ENCODE measurements around the gene CACNA2D1.
"Not testable (repeated sequence)": the region's sequence is repeated elsewhere in the genome, so short reads cannot be mapped to it uniquely, and the experiment has no call there.

The CACNA2D1 gene

GRCh38 chr7:82389876-82390275, 53.7 kb downstream of the CACNA2D1 start:
- no peak for DNase-seq

DNA sequence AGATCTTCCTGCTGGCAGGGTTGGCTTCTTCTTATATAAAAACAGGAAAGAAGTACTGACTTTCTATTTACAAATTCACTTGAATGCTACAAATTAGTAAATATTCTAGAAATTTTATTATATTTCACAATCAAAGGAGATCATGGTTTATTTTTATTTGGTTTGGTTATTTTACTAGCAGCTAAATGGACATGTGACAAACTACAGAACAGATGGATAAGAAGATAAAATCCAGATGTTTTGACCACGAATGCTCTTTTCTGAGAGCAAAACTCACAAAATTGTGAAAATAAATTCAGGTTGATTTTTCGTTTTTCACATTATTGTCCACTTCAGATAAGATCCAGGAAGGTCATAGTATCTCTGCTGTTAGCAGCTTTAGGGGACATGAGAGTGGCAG, 55.4 kb downstream of the CACNA2D1 start:
- DNase-seq = no peak

DNA sequence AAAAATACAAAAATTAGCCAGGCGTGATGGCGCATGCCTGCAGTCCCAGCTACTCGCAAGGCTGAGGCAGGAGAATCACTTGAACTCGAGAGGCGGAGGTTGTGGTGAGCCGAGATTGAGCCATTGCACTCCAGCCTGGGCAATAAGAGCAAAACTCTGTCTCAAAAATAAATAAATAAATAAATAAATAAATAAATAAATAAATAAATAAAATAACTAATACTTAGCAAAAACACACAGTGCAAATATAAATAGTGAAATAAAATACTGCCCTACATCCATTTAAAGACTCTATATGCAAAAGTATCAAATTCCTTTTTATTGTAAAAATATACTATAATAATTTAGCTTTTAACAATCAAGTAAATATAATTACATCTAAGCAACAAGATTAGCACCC, 57.0 kb downstream of the CACNA2D1 start:
- not testable (repeated sequence) for DNase-seq

DNA sequence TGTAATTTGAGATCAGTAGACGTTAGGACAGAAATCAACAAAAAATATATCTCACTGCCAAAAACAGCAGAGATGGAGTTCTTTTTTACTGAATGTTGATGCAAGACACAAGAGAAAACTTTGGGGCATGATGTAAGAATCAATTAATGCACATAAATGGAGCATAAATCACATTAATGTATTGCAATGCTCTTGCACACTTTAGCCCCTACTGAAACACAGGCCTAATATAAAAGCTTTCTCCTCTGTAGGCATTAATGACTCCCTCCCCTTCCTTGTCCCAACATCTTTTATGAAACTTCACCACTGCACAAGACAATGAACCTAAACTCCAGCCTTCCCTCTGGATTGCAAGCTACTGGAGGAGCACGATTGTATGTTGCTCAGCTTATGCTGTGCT, 58.8 kb downstream of the CACNA2D1 start:
- no peak for DNase-seq

DNA sequence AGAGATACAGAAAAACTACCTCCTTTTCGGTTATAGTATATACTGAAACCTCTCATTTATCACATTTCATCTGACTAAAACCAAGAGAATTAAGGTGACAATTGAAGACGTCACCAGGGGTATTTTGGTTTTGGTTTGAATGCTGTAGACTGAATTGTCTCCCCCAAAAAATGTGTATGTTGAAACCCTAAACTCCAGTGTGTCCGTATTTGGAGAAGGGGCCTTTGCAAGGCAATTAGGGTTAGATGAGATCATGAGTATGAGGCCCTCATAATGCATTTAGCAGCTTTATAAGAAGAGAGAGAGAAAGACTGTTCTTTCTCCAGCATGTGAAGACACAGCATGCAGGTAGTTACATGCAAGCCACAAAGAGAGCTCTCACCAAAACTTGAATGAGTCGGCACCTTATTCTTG, 59.5 kb downstream of the CACNA2D1 start:
- DNase-seq = no peak

DNA sequence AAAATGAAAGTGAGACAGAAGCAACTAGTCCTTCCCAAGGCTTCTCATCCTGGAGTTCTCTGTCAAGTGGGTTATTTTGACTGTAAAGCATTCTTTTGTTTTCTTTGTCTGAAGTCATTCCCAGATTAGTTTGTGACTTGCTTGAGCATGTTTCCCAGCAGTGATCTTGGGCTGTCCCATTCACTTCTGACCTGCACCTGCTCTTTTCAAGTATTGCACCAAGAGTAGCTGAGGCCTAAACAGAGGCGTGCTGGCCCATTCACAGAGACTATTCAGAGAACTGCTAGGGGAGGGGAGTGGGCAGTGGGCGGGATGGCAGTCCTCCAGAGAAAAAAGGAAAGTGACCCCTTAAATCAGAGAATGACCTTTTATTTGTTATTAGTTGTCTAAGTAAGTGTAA, 61.3 kb downstream of the CACNA2D1 start:
- no peak for DNase-seq

DNA sequence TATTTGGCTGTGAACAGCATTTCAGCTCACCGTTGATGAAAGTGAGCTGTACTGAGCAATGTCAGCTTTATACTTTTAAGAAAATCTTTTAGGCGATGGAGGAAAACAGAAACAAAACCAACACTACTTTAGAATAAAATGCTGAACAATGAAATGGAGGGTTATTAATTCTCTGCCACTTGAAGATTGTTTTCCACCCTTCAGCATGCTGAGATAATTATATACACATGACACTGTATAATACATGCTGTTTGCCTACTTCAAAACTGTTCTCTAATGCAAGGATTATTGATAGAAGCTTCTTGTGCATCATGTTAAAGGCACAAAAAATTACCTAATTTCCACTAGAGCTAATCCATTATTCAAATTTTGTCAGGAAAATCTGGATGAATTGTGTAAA, 66.8 kb downstream of the CACNA2D1 start:
- DNase-seq = no peak

- no peak for DNase-seq
These were observed 67.9 kb downstream of the CACNA2D1 start for GRCh38 chr7:82375713-82376112.

GRCh38 chr7:82375129-82375528, 68.4 kb downstream of the CACNA2D1 start:
- DNase-seq = no peak

GRCh38 chr7:82373926-82374635, 69.5 kb downstream of the CACNA2D1 start:
- DNase-seq = no peak

DNA sequence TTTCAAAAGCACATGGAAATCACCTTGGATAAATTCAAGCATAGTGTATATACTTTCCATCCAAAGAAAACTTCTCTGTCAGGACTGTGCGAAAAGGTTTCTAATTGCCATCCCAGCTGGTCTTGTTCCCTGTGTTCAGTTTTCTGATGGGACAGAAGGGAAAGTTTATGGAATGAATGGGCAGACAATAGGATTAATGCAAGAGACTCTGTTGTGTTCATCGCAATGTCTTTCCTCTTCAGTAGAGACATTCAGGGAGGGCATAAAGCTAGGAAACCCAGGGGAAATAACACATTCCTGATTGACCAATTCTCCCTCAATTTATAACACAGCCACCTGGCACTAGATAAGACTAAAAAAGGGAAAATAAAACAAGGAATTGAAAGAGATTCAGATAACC, 78.9 kb downstream of the CACNA2D1 start:
- no peak for DNase-seq

DNA sequence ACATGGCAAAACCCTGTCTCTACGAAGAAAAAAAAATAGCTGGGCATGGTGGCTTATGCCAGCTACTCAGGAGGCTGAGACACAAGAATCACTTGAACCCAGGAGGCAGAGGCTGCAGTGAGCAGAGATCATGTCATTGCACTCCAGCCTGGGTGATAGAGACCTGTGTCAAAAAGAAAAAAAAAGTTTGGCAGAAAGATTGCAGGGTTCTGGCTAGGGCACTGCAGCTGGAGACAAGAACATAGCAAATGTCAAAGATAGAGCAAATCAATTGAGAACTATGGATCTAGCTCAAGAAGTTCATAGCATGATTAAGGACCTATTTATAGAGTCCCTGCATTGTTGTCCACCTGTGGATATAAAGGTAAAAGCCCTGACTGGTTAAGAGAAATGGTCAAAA, 79.5 kb downstream of the CACNA2D1 start:
- no peak for DNase-seq

GRCh38 chr7:82362129-82362706, 81.4 kb downstream of the CACNA2D1 start:
- no peak for DNase-seq

DNA sequence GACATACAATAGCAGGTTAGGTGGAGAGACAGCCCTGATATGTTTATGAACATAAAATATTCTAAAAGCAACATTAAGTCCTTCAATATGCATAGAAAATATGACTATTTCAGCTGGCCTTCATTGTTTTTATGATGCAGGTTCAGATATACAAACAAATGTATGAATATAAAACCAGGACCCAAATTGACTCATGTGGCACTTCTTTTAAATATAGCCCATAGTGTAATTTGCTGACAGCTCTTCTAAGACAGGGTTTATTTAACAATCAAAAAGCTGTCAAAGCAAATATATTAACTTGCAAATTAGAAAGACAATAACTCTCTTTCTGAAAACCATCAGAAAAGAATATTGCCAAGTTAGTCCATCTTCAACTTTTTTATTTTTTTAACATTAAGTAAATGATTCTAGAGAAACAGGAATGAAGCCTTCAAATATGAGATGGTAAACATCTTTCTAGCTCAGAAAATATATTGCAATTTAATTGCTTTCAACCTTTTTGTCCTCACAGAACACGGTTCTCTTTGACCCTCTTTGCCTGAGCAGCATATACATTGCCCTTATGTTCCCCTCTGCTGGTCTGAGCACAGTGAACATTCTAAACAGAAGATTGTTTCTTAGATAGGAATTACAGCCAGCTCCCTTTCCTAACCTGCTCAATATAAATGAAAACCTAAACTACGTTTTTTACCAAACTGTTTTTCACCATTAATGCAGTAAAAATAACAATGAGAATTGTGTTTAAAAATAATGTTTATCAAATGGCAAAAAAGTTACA, 82.8 kb downstream of the CACNA2D1 start:
- no peak for DNase-seq

GRCh38 chr7:82359426-82359825, 84.2 kb downstream of the CACNA2D1 start:
- no peak for DNase-seq

- no peak for DNase-seq
These were observed 84.7 kb downstream of the CACNA2D1 start for GRCh38 chr7:82358923-82359322.

DNA sequence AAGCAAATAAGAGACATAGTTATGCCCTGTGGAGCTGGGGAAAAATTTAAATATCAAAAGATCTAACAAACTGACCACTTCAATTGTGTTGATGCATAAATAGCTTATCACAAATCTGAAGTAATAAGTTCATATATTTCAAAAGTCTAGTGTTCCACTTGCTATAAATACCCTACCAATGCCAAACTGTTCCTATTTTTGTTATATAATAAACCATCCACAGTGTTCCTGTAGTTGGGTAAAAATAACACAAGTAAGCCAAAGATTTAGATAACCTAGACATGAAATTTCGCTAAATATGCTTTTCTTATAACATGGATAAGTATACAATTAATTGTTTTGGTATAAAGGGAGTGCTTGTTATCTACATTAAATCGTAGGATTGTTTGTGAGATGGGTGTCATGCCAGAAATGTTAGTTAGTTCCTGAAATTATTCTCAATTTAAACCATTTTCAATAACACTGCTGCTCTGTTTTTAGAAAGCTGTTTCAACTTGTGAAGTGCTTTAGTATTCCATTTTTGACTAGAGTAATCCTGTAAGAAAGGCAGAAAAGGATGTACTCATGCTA, 85.5 kb downstream of the CACNA2D1 start:
- no peak for DNase-seq

DNA sequence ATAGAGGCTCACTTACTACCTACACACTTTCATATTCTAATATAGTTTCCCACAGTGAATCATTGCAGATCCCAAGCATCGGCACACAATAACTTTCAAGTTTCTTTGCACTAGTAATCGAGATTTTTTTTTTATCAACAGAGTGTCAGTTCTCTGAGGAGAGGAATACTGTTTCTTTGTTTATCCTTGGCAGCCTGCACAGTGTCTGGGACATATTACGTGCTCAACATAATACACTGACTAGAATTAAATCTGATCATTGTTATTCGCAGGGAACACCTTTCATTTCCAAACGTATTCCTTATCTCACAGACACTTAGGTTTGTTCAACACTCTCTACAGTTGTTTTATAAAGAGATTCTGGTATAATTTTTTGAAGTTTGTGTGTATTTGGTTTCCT, 95.3 kb downstream of the CACNA2D1 start:
- DNase-seq = no peak

DNA sequence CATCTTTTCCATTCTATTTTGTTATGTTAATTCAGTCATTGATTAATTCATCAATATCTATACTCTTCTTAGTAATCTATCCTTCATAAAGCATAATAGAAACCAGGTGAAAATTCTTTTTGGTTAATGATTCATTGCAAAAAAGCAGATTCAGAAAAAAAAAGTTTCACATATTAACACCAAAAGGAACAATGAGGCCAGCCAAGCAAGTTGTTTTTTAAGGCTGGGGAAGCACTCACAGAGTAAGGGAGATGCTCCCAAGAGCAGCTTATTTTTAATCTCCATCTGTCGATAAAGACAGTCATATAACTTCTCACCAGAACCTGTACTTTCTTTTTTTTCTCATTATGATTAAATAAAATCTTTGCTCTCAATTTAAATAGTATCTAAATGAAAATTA, 95.8 kb downstream of the CACNA2D1 start:
- no peak for DNase-seq

DNA sequence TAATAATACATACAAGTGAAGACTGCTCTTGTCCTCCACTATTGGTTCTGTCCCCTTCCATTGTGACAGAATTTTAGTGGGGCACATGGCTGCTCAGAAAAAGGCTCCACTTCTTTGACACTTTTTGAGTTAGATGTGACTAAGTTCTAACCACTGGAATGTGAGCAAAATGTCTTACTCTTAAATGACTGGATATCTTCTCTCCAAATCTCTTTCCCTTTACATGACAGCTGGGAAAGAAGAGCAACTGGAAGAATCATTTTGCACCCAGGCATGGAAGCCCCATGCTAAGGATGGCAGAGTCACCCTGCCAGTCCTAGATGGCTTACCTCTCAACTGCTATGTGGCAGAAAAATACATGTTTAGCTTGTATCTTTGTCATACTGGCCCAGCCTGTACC, 97.7 kb downstream of the CACNA2D1 start:
- DNase-seq = no peak

DNA sequence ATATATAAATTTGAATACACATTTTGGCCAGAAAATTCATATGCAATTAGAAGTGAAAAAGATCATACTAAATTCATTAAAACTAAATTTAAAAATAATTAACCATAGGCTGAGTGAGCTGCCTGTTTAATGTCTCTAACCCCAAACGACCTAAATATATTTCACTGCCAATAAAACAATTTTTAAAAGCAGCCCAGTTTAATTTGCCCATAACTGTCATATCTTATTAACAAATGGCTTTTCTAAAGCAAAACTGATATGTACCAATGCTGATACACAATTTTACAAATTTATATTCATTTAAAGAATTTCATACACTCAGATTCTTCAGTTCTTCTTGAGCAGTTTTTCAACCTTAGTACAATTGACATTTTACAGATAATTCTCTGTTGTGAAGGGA, 99.9 kb downstream of the CACNA2D1 start:
- no peak for DNase-seq

- DNase-seq = no peak
These were observed 103.6 kb downstream of the CACNA2D1 start for GRCh38 chr7:82339958-82340357.

- DNase-seq = no peak
These were observed 107.7 kb downstream of the CACNA2D1 start for GRCh38 chr7:82335927-82336326.

DNA sequence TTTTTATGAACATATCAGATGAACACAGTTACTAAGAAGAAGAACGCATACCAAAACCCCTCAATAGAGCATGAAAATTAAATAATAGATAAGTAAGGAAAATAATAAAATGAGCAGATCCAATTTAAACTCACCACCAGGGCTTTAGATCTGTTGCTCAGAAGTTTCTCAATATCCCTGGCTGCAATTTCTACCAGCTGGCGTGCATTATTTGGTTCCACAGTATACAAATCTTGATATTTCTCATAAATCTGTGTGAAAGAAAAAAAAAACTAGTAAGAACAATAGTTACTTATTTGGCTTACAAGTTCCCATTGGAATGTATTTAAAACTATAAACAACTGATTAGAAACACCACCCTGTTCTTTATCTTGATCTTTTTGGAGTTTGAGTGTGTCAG, 108.6 kb downstream of the CACNA2D1 start:
- no peak for DNase-seq
